ENCODE results near the gene SYNDIG1L.

The SYNDIG1L gene

GRCh38 chr14:74409441-74409840, 16.6 kb downstream of the SYNDIG1L start:
- Histone ChIP-seq H3K4me3 (ENCODE audit: low read length) (no peak overlapping the region), H3K79me2 (ENCODE audit: low read length) (no peaks in the 10 kb centered on the region), H3K4me1 (ENCODE audit: low read length) (no peaks in the 10 kb centered on the region), H3K4me2 (ENCODE audit: low read depth, low read length) (no peak overlapping the region), H3K36me3 (replicated peaks; ENCODE audit: insufficient read depth, low read length) (no peaks in the 10 kb centered on the region), H3K27ac (ENCODE audit: low read length) (no peak overlapping the region), H3K9me3 (replicated peaks; ENCODE audit: insufficient read depth, low read length) (no peaks in the 10 kb centered on the region), H2AFZ (ENCODE audit: low read length) (no peak overlapping the region), H3K9ac (ENCODE audit: low read length) (no peak overlapping the region), H4K20me1 (ENCODE audit: insufficient read depth, low read length) (no peaks in the 10 kb centered on the region), H3K27me3 (replicated peaks; ENCODE audit: insufficient read depth, low read length) (no peaks in the 10 kb centered on the region), H3F3A (ENCODE audit: insufficient read depth, low read length) (no peaks in the 10 kb centered on the region), H3K9me2 (replicated peaks; ENCODE audit: insufficient read depth, low read length) (no peaks in the 10 kb centered on the region)
- DNase-seq = no peak
- TF ChIP-seq EZH2 (optimal IDR thresholded peaks at IDR 0.05; ENCODE audit: low read depth, low read length) (no peak), CTCF (IDR thresholded peaks at IDR 0.05; ENCODE audit: low read length) (no peak), EZH2phosphoT487 (IDR thresholded peaks at IDR 0.05; ENCODE audit: low read length) (no peak)

GRCh38 chr14:74408870-74409269, 17.1 kb downstream of the SYNDIG1L start:
- Histone ChIP-seq H3K9me3 (replicated peaks; ENCODE audit: insufficient read depth, low read length) (no peaks in the 10 kb centered on the region), H3K4me2 (ENCODE audit: low read depth, low read length) (no peak overlapping the region), H3K27ac (ENCODE audit: low read length) (no peak overlapping the region), H3K9ac (ENCODE audit: low read length) (no peak overlapping the region), H3K9me2 (replicated peaks; ENCODE audit: insufficient read depth, low read length) (no peaks in the 10 kb centered on the region), H3K27me3 (replicated peaks; ENCODE audit: insufficient read depth, low read length) (no peaks in the 10 kb centered on the region), H2AFZ (ENCODE audit: low read length) (no peak overlapping the region), H3K4me1 (ENCODE audit: low read length) (no peaks in the 10 kb centered on the region), H3K4me3 (ENCODE audit: low read length) (no peak overlapping the region), H3K79me2 (ENCODE audit: low read length) (no peaks in the 10 kb centered on the region), H3K36me3 (replicated peaks; ENCODE audit: insufficient read depth, low read length) (no peaks in the 10 kb centered on the region), H3F3A (ENCODE audit: insufficient read depth, low read length) (no peaks in the 10 kb centered on the region), H4K20me1 (ENCODE audit: insufficient read depth, low read length) (no peaks in the 10 kb centered on the region)
- no peak for DNase-seq
- no peak for TF ChIP-seq CTCF (IDR thresholded peaks at IDR 0.05; ENCODE audit: low read length)

- no peaks in the 10 kb centered on the region for H3K9me2 ChIP-seq (replicated peaks; ENCODE audit: insufficient read depth, low read length)
- H3K79me2 ChIP-seq (ENCODE audit: low read length) = no peaks in the 10 kb centered on the region
- H3K36me3 ChIP-seq (replicated peaks; ENCODE audit: insufficient read depth, low read length) = no peaks in the 10 kb centered on the region
- no peak overlapping the region for H3K4me2 ChIP-seq (ENCODE audit: low read depth, low read length)
- H4K20me1 ChIP-seq (ENCODE audit: insufficient read depth, low read length) = no peaks in the 10 kb centered on the region
- no peak overlapping the region for H3K9ac ChIP-seq (ENCODE audit: low read length)
- H3K27ac ChIP-seq (ENCODE audit: low read length) = no peak overlapping the region
- no peaks in the 10 kb centered on the region for H3K9me3 ChIP-seq (replicated peaks; ENCODE audit: insufficient read depth, low read length)
- no peak overlapping the region for H3K4me3 ChIP-seq (ENCODE audit: low read length)
- no peak for DNase-seq
- H3K27me3 ChIP-seq (replicated peaks; ENCODE audit: insufficient read depth, low read length) = no peaks in the 10 kb centered on the region
- TF ChIP-seq EZH2 (optimal IDR thresholded peaks at IDR 0.05; ENCODE audit: low read depth, low read length) (no peak), EZH2phosphoT487 (IDR thresholded peaks at IDR 0.05; ENCODE audit: low read length) (no peak), CTCF (IDR thresholded peaks at IDR 0.05; ENCODE audit: low read length) (no peak)
- H3F3A ChIP-seq (ENCODE audit: insufficient read depth, low read length) = no peaks in the 10 kb centered on the region
- no peaks in the 10 kb centered on the region for H3K4me1 ChIP-seq (ENCODE audit: low read length)
- no peak overlapping the region for H2AFZ ChIP-seq (ENCODE audit: low read length)
These were observed 18.2 kb downstream of the SYNDIG1L start for GRCh38 chr14:74407801-74408154.
